IMR-90 (cell line): Measurements from ENCODE around the gene KDM1B. TPM values are rescaled to one million over a fixed set of nuclear protein-coding genes. Genes with fewer than 3 reads are reported as not detected.

Experiments used
- ATAC-seq: fragments of 200-7000 bp; cut with Tn5 transposase; 2 replicates; pipeline ENCODE4 v1.9.1; 2020; ENCODE audit warnings: low read depth, mild to moderate bottlenecking, moderate library complexity
- BruUV-seq: library from RNA; stranded (reverse); fragments of 400-500 nt; replicated peaks from 2 replicates; lab custom pipeline; 2021; lab: Mats Ljungman, UMichigan
- CTCF ChIA-PET: fragments of 300-600 bp; formaldehyde crosslinking; extraction: SDS; loops from one replicate; lab custom pipeline; 2021; ENCODE audit warnings: antibody characterized with exemption; lab: Yijun Ruan, JAX
- POLR2A ChIA-PET: fragments of 300-600 bp; sonication (Branson Sonifier 250); formaldehyde crosslinking; loops from one replicate; lab custom pipeline; 2022; ENCODE audit warnings: antibody characterized with exemption; ENCODE audit not compliant: unreplicated experiment; lab: Charles Lee
- DNase-seq: peaks from one replicate; pipeline ENCODE4 v3.0.0; 2013
- H2AFZ ChIP-seq: replicated peaks from 2 replicates; pipeline ENCODE3; 2013; ENCODE audit warnings: low read length, mild to moderate bottlenecking; ENCODE audit not compliant: poor library complexity
- H2AK5ac ChIP-seq: 2 replicates; pipeline ENCODE4 v1.6.1; 2013; ENCODE audit warnings: low read depth, low read length, inconsistent platforms
- H2AK9ac ChIP-seq: replicated peaks from 2 replicates; pipeline ENCODE3; 2013; ENCODE audit warnings: mild to moderate bottlenecking, low read depth, low read length, moderate library complexity; ENCODE audit not compliant: poor library complexity
- H2BK120ac ChIP-seq: 2 replicates; pipeline ENCODE4 v1.6.1; 2013; ENCODE audit warnings: low read depth, low read length, inconsistent platforms
- H2BK15ac ChIP-seq: 3 replicates; pipeline ENCODE4 v1.6.1; 2013; ENCODE audit warnings: low read depth, low read length, inconsistent platforms
- H2BK20ac ChIP-seq: 2 replicates; pipeline ENCODE4 v1.6.1; 2013; ENCODE audit warnings: low read depth, mild to moderate bottlenecking, inconsistent platforms, low read length, moderate library complexity
- H2BK5ac ChIP-seq: 2 replicates; pipeline ENCODE4 v1.6.1; 2013; ENCODE audit warnings: mild to moderate bottlenecking, low read depth, low read length, inconsistent platforms; ENCODE audit not compliant: poor library complexity, severe bottlenecking
- H3K14ac ChIP-seq: replicated peaks from 2 replicates; pipeline ENCODE4 v1.6.1; 2013; ENCODE audit warnings: low read depth, low read length, inconsistent platforms
- H3K18ac ChIP-seq: 2 replicates; pipeline ENCODE4 v1.6.1; 2013; ENCODE audit warnings: low read depth, low read length, control low read depth
- H3K23ac ChIP-seq: 2 replicates; pipeline ENCODE4 v1.6.1; 2013; ENCODE audit warnings: low read depth, low read length, inconsistent platforms
- H3K27ac ChIP-seq: 2 replicates; pipeline ENCODE4 v1.5.1; 2013; ENCODE audit warnings: mild to moderate bottlenecking, control low read depth, low read length; ENCODE audit not compliant: insufficient read depth
- H3K27me3 ChIP-seq: 2 replicates; pipeline ENCODE4 v1.6.1; 2013; ENCODE audit warnings: low read length; ENCODE audit not compliant: control insufficient read depth, insufficient read depth
- H3K36me3 ChIP-seq: 2 replicates; pipeline ENCODE4 v1.6.1; 2013; ENCODE audit warnings: low read length, mixed read lengths; ENCODE audit not compliant: control insufficient read depth, insufficient read depth
- H3K4ac ChIP-seq: 2 replicates; pipeline ENCODE4 v1.6.1; 2013; ENCODE audit warnings: low read depth, low read length, inconsistent platforms
- H3K4me1 ChIP-seq: 2 replicates; pipeline ENCODE4 v1.6.1; 2013; ENCODE audit warnings: low read length, mixed read lengths; ENCODE audit not compliant: control insufficient read depth, insufficient read depth
- H3K4me2 ChIP-seq: 2 replicates; pipeline ENCODE4 v1.6.1; 2013; ENCODE audit warnings: low read depth, mild to moderate bottlenecking, control low read depth, low read length, moderate library complexity
- H3K4me3 ChIP-seq: 2 replicates; pipeline ENCODE4 v1.5.1; 2013; ENCODE audit warnings: low read depth, mild to moderate bottlenecking, control low read depth, low read length, moderate library complexity; ENCODE audit not compliant: insufficient read depth
- H3K56ac ChIP-seq: 2 replicates; pipeline ENCODE4 v1.6.1; 2013; ENCODE audit warnings: low read length, inconsistent platforms; ENCODE audit not compliant: insufficient read depth; ENCODE audit errors: extremely low read depth
- H3K79me1 ChIP-seq, 2 experiments: 2 replicates each; pipeline ENCODE4 v1.6.1; 2013; ENCODE audit warnings: low read length in 2 of 2, inconsistent platforms in 1 of 2, low read depth in 1 of 2
- H3K9ac ChIP-seq: 2 replicates; pipeline ENCODE4 v1.6.1; 2013; ENCODE audit warnings: low read depth, low read length, control low read depth
- H3K9me1 ChIP-seq: 2 replicates; pipeline ENCODE4 v1.6.1; 2013; ENCODE audit warnings: low read length, inconsistent platforms; ENCODE audit not compliant: insufficient read depth
- H3K9me3 ChIP-seq: 2 replicates; pipeline ENCODE4 v1.6.1; 2013; ENCODE audit warnings: low read length; ENCODE audit not compliant: control insufficient read depth, insufficient read depth
- H4K20me1 ChIP-seq: 2 replicates; pipeline ENCODE4 v1.6.1; 2013; ENCODE audit warnings: low read length, inconsistent platforms; ENCODE audit not compliant: insufficient read depth
- H4K5ac ChIP-seq: 2 replicates; pipeline ENCODE4 v1.6.1; 2013; ENCODE audit warnings: mild to moderate bottlenecking, low read depth, low read length, control low read depth
- H4K8ac ChIP-seq, 2 experiments: 2 replicates each; pipeline ENCODE4 v1.6.1; 2013; ENCODE audit warnings: low read depth in 2 of 2, low read length in 2 of 2, control low read depth in 1 of 2, inconsistent platforms in 1 of 2
- H4K91ac ChIP-seq: 2 replicates; pipeline ENCODE4 v1.6.1; 2013; ENCODE audit warnings: low read depth, low read length, inconsistent platforms; ENCODE audit not compliant: insufficient read depth
- MXI1 ChIP-seq: IDR thresholded peaks from 2 replicates; pipeline ENCODE4 v1.6.1; 2012; ENCODE audit warnings: low read depth, mild to moderate bottlenecking, low read length, moderate library complexity, borderline replicate concordance
- WGBS, 2 experiments: methylation state at CpG; one replicate each; pipeline versions ENCODE4 v1.1.5 to v1.1.7; 2013; ENCODE audit warnings: missing lambda C conversion rate in 2 of 2; ENCODE audit not compliant: insufficient read length in 1 of 2; ENCODE audit errors: extremely low coverage in 2 of 2; 5-methylcytosine and 5-hydroxymethylcytosine counted together
- dilution Hi-C: fragments of 300-500 bp; cut with HindIII; formaldehyde crosslinking; loops from one replicate; pipeline ENCODE4 v1.14.3; 2018; ENCODE audit warnings: low sequenced_read_pairs; ENCODE audit not compliant: unreplicated experiment
- in situ Hi-C: fragments of 300-500 bp; cut with MboI; formaldehyde crosslinking; loops from 3 replicates; pipeline ENCODE4 v1.14.3; 2019; ENCODE audit warnings: low sequenced_read_pairs, inconsistent platforms, mixed read lengths
- intact Hi-C: fragments of 100-400 bp; cut with micrococcal nuclease; formaldehyde crosslinking; loops from 2 replicates; pipeline ENCODE4 v1.10.0; 2022
- polyA plus RNA-seq, 3 experiments: library from polyadenylated mRNA; depleted of rRNA; stranded (reverse); fragments of >200 nt; gene quantifications; 2 replicates each; pipeline ENCODE4 v1.2.3, GENCODE V29; 2012; ENCODE audit warnings: low replicate concordance in 1 of 3
- total RNA-seq: library from RNA; depleted of rRNA; stranded (reverse); fragments of >200 nt; gene quantifications from 2 replicates; pipeline ENCODE4 v1.2.3, GENCODE V29; 2012
- TF ChIP-seq, protein P1 (sequence below): fragments of 150-350 bp; IDR thresholded peaks from 2 replicates; pipeline ENCODE4 v1.6.1; 2017; ENCODE audit warnings: mild to moderate bottlenecking, antibody characterized with exemption, low read length, low read depth

KDM1B gene
- total and polyA plus RNA-seq, 2 of the 4 experiments (the other 2 are of a cell fraction) = 13.2 to 16.7 TPM

DNA sequence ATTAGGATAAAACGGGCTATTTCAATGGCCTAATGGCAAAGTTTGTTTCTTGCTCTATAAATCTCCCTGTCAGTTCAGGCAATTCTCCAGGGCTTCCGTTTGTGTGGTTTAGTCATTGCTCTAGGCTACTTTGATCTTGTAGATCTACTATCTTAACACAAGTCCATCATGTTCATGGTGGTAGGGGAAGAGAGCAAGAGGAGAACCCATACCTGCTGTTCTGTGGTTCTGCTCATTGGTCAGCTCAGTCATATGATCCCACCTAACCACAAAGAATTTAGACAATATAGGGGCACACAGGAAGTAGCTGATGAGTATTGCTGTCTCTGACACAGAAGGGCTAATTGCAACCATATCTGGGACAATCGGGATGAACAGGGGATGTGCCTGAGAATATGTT, 114.0 kb downstream of the KDM1B start:
- Histone ChIP-seq H4K8ac (no peak overlapping the region), H4K91ac (no peak overlapping the region), H3K27me3 (no peaks in the 10 kb centered on the region; the same call in 1 of the 2 replicates), H2AK9ac (no peak overlapping the region), H3K4me2 (no peak overlapping the region), H3K23ac (no peak overlapping the region), H4K20me1 (no peaks in the 10 kb centered on the region), H3K4me3 (no peak overlapping the region), H3K4ac (no peak overlapping the region), H2BK15ac (no peak overlapping the region), H3K27ac (no peak overlapping the region), H2AFZ (no peak overlapping the region), H3K9me3 (no peaks in the 10 kb centered on the region; the same call in 1 of the 2 replicates), H2BK20ac (no peak overlapping the region), H3K9me1 (no peaks in the 10 kb centered on the region), H2BK120ac (no peak overlapping the region), H3K4me1 (0 out of 2 replicates have a peak, but pooled peaks cover 2% of the 10 kb centered on the region), H2BK5ac (no peak overlapping the region), H3K14ac (no peak overlapping the region), H4K5ac (no peak overlapping the region), H3K56ac (no peak overlapping the region), H3K18ac (no peak overlapping the region), H3K79me1 (peaks cover 0 to 6% of the 10 kb centered on the region in 2 experiments; a peak in 1 of 4 replicates), H3K36me3 (no peaks in the 10 kb centered on the region), H3K9ac (no peak overlapping the region), H2AK5ac (no peak overlapping the region)
- in situ Hi-C loops (no loop called here), dilution Hi-C loops (no loop called here), intact Hi-C loops (loop anchor here (10.0 kb wide), 1 partner anchor 284 kb away; the partner anchor contains the start of gene KIF13A)
- ChIA-PET POLR2A (no interaction called here), CTCF (no interaction called here)
- ATAC-seq (no peak), DNase-seq (peak; percentile 32)
- TF ChIP-seq, protein P1, sequence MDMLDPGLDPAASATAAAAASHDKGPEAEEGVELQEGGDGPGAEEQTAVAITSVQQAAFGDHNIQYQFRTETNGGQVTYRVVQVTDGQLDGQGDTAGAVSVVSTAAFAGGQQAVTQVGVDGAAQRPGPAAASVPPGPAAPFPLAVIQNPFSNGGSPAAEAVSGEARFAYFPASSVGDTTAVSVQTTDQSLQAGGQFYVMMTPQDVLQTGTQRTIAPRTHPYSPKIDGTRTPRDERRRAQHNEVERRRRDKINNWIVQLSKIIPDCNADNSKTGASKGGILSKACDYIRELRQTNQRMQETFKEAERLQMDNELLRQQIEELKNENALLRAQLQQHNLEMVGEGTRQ = peak; percentile 62
- TF ChIP-seq MXI1 = no peak
- BruUV-seq = no TSS peak
- no CpG with 5 or more reads among the region's 3 CpGs for WGBS, 2 experiments
